HG02678 (cell line): Measurements from ENCODE around the gene NRDC.
"Not testable (repeated sequence)": the region's sequence is repeated elsewhere in the genome, so short reads cannot be mapped to it uniquely, and the experiment has no call there.

Source experiments
- ATAC-seq: cut with Tn5 transposase; IDR thresholded peaks from one replicate; pipeline ENCODE4 v1.9.1; 2021; ENCODE audit warnings: mild to moderate bottlenecking, moderate library complexity; ENCODE audit not compliant: unreplicated experiment

NRDC gene

DNA sequence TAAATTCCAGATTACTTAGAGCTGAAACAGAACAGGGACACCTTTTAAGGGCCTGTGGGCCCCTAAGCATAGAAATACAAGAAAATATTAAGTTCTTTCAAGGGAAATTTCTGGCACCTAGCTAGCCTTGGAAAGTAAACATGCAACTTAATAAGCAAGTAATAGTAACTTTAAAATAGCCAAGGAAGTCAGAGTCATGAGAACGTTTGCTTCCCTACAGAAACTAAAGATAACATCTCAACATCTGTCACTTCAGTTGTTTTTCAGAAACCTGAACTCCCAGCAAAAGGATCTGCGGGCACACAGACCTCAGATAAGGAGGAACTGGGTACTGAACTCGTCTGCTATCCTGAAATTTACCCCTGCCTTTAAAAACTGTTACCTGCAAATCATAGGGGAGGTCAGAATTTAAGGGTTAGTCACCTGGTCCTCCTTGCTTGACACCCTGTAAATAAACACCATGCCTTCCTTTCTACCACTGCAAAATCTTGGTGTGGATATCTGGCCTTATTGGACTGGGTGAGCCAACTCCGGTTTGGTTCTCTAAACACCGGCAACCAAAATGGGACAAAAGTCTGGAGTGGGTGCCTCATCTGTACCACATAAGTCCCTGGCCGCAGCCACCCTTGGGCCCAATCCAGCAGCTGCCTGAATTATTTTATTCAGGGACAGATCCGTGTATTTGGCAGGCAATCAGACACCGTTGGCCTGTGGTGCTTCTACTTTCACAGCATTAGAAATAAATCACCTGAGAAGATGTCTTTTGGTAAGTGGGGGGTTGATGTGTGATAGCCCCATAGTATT lies 27.9 kb downstream of the NRDC start:
- no peak for ATAC-seq

GRCh38 chr1:51847294-51847920 lies 31.1 kb downstream of the NRDC start:
- no peak for ATAC-seq

DNA sequence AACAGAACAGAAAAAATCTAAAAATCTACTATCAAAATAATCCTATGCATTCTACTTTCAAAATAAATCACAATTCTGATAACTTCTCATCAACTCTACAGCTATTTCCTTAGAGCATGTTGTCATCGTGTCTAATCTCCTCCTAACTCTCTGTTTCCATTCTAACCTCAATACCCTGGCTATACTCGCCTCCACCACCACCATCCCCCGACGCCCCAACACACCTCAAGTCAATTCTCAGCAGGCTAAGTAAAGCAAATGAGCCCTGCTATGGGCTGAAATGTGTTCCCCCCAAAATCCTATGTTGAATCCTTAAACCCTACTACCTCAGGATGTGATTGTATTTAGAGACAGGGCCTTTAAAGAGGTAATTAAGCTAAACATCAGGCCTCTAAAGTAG lies 34.6 kb downstream of the NRDC start:
- ATAC-seq = no peak

- no peak for ATAC-seq
Measured at GRCh38 chr1:51842261-51842660, 36.3 kb downstream of the NRDC start.

GRCh38 chr1:51840743-51841461 lies 37.6 kb downstream of the NRDC start:
- ATAC-seq = no peak

GRCh38 chr1:51840182-51840581 lies 38.3 kb downstream of the NRDC start:
- ATAC-seq = no peak

DNA sequence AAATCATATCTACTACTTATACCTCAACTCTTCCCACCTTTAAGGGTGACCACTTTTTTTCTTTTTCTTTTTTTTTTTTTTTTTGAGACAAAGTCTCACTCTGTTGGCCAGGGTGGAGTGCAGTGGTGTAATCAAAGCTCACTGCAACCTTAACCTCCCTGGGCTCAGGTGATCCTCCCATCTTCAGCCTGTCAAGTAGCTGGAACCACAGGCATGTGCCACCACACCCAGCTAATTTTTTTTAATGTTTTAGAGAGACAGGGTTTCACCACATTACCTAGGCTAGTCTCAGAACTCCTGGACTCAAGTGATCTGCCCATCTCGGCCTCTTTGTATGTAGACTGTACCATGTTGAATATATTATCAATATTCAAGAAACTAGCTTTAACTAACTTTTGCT lies 39.4 kb downstream of the NRDC start:
- ATAC-seq = no peak

DNA sequence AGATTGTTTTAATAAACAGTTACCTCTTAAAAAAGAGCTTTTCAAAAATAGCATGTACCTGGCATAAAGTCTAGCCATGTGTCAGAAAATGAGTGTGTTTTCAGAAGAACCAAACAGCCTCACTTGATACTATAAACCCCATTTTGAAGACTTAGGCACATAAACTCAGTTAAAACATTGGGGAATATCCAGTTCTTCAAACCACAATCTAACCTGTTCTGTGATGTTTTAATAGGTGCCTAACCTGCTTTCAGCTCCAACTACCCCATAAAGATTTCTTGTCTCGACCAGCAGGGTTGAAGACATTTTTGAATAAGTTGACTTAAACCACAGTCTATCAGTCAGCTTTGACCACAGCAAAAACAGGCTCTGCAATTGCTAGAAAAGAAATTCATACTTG lies 41.3 kb downstream of the NRDC start:
- no peak for ATAC-seq

DNA sequence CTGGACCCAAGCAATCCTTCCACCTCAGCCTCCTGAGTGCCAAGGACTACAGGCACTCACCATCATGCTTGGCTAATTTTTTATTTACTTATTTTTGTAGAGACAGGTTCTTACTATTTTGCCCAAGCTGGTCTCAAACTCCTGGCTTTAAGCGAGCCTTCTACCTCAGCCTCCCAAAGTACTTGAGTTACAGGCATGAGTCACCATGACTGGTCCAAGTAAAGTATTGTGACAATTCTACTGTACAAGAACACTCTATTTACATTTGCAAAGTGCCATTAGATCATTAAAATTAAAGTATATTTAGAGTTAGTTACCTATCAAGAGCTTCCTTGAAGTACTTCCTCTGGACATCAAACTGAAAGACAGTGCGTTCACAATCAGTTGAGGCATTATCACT lies 44.8 kb downstream of the NRDC start:
- ATAC-seq = no peak

DNA sequence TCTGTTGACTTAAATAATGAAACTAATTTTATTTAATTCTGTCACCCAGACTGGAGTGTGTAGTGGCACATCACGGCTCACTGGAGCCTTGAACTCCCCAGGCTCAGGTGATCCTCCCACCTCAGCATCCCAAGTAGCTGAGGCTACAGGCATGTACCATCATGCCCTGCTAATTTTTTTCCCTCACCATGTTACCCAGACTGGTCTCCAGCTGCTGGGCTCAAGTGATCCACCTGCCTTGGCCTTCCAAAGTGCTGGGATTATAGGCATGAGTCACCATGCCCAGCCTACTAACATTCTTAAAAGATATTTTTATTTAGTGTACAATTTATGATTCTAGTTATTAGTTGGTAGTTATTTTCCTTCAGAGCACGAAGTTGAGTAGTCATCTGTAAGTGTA lies 49.5 kb downstream of the NRDC start:
- no peak for ATAC-seq

DNA sequence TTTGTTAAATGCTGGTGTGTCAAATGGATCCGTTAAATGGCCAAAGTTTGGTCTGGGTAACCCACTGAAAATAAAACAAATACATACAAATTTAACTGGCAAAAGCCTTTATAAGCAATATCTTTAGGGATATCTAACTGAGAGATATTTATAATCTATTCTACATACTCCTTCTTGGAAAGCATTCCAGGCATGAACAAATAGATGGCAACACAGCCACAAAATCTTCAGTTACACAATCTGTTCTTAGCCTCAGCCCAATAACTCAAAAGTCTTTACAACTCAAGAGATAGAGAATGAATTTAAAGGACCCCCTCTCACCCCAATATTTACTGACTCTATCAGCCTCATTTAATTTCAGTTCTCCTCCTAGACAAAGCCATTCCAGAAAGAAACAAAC lies 58.7 kb downstream of the NRDC start:
- ATAC-seq = no peak

- ATAC-seq = not testable (repeated sequence)
Measured at GRCh38 chr1:51819021-51819420, 59.5 kb downstream of the NRDC start.

DNA sequence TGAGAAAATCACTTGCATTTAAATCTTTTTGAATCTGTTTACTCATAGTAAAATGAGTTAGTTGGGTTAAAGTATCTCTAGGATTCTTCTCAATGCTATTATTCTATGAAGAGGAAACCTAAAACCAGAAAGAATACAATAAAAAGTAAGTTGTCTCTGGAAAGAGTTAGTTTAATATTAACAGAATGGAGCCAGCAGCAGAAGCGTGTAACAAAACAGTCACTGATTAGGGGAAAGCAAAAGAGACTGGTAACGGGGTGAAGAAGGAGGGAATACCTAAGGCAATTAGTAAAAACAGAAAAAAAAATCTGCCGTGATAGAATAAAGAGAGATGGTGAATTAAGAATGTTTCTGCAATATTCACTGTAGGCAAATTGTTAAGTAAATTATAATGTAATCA lies 60.0 kb downstream of the NRDC start:
- no peak for ATAC-seq

DNA sequence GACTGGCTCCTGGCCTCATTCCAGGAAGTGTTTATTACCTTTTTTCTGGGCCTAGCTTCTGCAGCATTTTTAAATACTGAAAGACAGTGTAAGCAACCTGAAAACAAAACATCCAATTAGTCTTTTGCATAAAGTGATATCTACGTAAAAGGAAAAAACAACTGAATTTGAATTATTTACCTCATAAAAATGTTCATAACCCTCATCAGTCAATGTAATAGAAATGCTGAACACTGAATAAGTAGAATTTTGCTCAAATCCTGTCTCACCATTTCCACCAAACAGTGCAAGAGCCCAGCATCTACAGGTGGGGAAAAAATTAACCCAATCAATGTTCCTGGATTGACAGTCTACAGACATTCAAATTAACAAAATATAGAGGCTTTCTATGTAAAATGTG lies 64.0 kb downstream of the NRDC start:
- ATAC-seq = no peak

DNA sequence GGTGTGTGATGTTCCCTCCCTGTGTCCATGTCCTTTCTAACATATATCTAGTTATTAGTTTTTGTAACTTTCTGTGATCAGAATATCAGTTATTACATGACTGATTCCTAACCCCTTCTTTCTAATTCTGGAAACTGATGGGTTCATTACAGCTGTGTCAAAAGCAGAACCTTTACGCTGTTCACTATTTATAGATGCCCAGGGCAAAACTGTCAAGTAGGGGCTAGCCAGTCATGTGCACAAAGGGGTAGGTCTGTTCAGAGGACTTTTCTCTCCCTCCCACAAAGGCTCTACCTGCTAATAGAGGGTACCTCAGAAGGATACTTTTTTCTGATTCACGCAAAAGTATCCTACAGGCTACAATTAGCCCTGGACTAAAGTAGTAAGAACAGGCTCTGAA lies 79.2 kb downstream of the NRDC start:
- no peak for ATAC-seq

GRCh38 chr1:51794868-51795267 lies 83.7 kb downstream of the NRDC start:
- ATAC-seq = no peak

DNA sequence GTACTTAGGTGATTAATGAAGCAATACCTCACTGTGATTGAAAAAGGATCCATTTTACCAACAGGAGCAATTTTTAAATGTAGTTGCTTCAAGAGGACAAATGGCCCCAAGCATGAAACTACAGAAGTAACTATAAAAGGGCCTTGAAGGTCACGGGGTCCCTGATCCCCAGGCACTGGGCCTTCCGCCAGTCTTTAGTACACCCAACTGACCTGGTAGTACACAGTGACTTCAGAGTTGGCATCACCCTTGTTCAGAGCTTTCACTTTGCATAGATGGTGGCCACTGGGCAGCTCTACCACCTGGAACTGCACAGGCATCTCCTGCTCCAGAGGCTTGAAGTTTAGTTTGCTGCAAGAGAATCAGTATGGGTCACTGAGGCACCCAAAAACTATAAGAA lies 84.3 kb downstream of the NRDC start:
- no peak for ATAC-seq

DNA sequence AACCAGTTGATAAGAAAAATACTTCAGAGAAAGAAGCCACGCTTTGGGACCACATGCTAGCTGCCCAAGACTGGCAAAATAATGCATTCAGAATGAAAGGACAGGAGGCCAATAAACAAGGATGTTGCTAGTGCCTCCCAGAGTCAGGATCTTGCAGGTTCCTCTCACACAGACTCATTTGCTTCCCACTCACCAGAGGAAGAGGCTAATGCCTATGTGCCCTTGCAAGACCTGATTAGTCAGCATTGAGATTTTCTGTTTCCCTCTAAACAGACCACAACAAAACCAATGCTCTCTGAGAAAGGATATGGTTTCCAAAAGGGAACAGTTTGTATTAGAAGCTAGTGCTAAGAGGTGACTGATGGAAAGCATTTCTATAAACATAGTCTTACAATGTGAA lies 85.7 kb downstream of the NRDC start:
- no peak for ATAC-seq

- ATAC-seq = no peak
Measured at GRCh38 chr1:51791888-51792287, 86.6 kb downstream of the NRDC start.

- ATAC-seq = no peak
Measured at GRCh38 chr1:51790385-51790784, 88.1 kb downstream of the NRDC start.

- ATAC-seq = no peak
Measured at GRCh38 chr1:51789342-51789741, 89.2 kb downstream of the NRDC start.

DNA sequence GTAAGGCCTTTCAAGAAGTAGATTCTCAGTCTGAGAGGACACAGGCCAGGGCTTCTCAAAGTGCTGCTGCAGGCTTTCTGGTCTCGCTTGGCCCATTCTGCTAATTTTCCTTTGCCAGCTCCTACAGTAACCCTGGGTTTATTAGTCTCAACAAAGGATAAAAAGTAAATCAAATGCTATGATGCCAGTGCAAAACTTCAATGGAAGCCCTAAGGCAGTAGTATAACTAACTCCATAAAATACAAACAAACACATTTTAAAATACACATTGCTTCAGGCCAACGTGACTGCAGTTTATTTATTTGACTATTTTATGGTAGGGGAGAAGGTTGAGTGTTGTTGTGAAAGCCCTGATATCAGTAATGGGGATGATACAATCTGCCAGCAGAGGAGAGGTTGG lies 89.6 kb downstream of the NRDC start:
- no peak for ATAC-seq
